ENCODE measurements around the gene TUBD1. TPM values are rescaled to one million over a fixed set of nuclear protein-coding genes. Genes with fewer than 3 reads are reported as not detected.

TUBD1 gene
- total and polyA plus RNA-seq, 2 of the 13 experiments (the other 11 are each of a cell fraction or from before 2014, with no cell fraction given): 18.2 to 25.9 TPM

- TF ChIP-seq TBL1XR1 (IDR thresholded peaks at IDR 0.05; ENCODE audit: borderline replicate concordance, low read length, partially characterized antibody) (no peak), TFDP1 (CRISPR knock-in tag; IDR thresholded peaks at IDR 0.05; ENCODE audit: borderline replicate concordance) (peak; percentile 67; the same call in 1 of the 2 replicates), AKAP8 (CRISPR knock-in tag; IDR thresholded peaks at IDR 0.05) (no peak; the same call in 1 of the 2 replicates), ZBTB26 (CRISPR knock-in tag; IDR thresholded peaks at IDR 0.05; ENCODE audit: borderline replicate concordance) (0 out of 2 replicates have a peak, but pooled peaks have one; percentile 25), POLR2G (IDR thresholded peaks at IDR 0.05; ENCODE audit: low read depth, low read length) (peak; percentile 99), ZFY (CRISPR knock-in tag; IDR thresholded peaks at IDR 0.05) (no peak; the same call in 1 of the 2 replicates), SKIL (CRISPR knock-in tag; IDR thresholded peaks at IDR 0.05; ENCODE audit: borderline replicate concordance) (peak; percentile 54; the same call in 1 of the 2 replicates), NBN (conservative IDR thresholded peaks at IDR 0.05) (no peak), ELK4 (CRISPR knock-in tag; IDR thresholded peaks at IDR 0.05; ENCODE audit: borderline replicate concordance) (no peak), GLMP (CRISPR knock-in tag; IDR thresholded peaks at IDR 0.05; ENCODE audit: borderline replicate concordance) (no peak), MAFK (conservative IDR thresholded peaks at IDR 0.05 in 1 of 2, IDR thresholded peaks at IDR 0.05 in 1 of 2; ENCODE audit: low read length in 2 of 2) (0 out of 4 replicates have a peak, but pooled peaks have one; percentile 0 to 36), UBTF (CRISPR knock-in tag; IDR thresholded peaks at IDR 0.05) (no peak), ZFP62 (CRISPR knock-in tag; IDR thresholded peaks at IDR 0.05) (no peak), ZEB1 (IDR thresholded peaks at IDR 0.05; ENCODE audit: insufficient replicate concordance, low read depth) (peak; percentile 62), HNRNPK (IDR thresholded peaks at IDR 0.05; ENCODE audit: low read depth, low read length, poor library complexity, severe bottlenecking) (no peak), MED8 (CRISPR knock-in tag; IDR thresholded peaks at IDR 0.05; ENCODE audit: insufficient replicate concordance) (peak; percentile 82), NKX3-1 (CRISPR knock-in tag; IDR thresholded peaks at IDR 0.05) (peak; percentile 63), RARA (CRISPR knock-in tag; IDR thresholded peaks at IDR 0.05) (peak; percentile 77), NPAS2 (CRISPR knock-in tag; IDR thresholded peaks at IDR 0.05; ENCODE audit: borderline replicate concordance) (no peak)
Measured at GRCh38 chr17:59837308-59838051, 55.3 kb downstream of the TUBD1 start (continued).
